GM19468 (cell line): ENCODE measurements around the gene SLC30A3.

Experiments used
- ATAC-seq: cut with Tn5 transposase; IDR thresholded peaks from one replicate; pipeline ENCODE4 v1.9.1; 2021; ENCODE audit warnings: mild to moderate bottlenecking, moderate library complexity, moderate number of reproducible peaks; ENCODE audit not compliant: unreplicated experiment; ENCODE audit errors: extremely low read depth

SLC30A3 gene

GRCh38 chr2:27238976-27239375 lies 23.9 kb downstream of the SLC30A3 start:
- no peak for ATAC-seq

DNA sequence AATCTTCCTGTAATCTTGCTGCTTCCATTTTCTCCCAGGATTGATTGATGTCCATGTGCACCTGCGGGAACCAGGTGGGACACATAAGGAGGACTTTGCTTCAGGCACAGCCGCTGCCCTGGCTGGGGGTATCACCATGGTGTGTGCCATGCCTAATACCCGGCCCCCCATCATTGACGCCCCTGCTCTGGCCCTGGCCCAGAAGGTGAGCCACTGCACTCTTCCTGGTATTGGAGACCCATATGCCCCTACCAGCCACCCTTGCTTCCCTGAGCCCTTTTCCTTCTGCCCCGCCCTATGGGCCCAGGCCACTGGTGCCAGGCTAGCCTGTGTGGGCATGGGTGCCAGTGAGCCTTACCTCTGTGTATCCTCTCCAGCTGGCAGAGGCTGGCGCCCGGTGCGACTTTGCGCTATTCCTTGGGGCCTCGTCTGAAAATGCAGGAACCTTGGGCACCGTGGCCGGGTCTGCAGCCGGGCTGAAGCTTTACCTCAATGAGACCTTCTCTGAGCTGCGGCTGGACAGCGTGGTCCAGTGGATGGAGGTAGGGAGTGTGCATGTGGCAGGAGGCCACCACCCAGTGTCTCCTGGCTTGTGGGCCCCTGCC lies 25.4 kb downstream of the SLC30A3 start:
- no peak for ATAC-seq

GRCh38 chr2:27236626-27237025 lies 26.2 kb downstream of the SLC30A3 start:
- no peak for ATAC-seq

GRCh38 chr2:27236136-27236535 lies 26.7 kb downstream of the SLC30A3 start:
- ATAC-seq: no peak

DNA sequence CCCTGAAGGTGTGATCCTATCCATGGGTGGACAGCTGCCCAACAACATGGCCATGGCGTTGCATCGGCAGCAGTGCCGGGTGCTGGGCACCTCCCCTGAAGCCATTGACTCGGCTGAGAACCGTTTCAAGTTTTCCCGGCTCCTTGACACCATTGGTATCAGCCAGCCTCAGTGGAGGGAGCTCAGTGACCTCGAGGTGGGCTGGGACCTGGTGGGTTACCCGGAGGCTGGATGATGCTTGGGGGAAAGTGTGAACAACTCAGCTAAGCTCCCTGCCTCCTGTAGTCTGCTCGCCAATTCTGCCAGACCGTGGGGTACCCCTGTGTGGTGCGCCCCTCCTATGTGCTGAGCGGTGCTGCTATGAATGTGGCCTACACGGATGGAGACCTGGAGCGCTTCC lies 29.5 kb downstream of the SLC30A3 start:
- ATAC-seq: no peak

DNA sequence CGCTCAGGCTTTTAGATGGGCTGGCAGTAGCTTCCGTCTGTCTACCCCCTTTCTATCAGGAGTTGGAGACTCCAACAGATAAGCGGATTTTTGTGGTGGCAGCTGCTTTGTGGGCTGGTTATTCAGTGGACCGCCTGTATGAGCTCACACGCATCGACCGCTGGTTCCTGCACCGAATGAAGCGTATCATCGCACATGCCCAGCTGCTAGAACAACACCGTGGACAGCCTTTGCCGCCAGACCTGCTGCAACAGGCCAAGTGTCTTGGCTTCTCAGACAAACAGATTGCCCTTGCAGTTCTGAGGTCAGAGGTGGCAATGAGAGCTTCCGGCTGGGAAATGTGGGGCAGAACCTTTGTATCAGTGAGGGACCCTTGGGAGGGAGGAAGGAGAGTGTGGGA lies 30.9 kb downstream of the SLC30A3 start:
- no peak for ATAC-seq

DNA sequence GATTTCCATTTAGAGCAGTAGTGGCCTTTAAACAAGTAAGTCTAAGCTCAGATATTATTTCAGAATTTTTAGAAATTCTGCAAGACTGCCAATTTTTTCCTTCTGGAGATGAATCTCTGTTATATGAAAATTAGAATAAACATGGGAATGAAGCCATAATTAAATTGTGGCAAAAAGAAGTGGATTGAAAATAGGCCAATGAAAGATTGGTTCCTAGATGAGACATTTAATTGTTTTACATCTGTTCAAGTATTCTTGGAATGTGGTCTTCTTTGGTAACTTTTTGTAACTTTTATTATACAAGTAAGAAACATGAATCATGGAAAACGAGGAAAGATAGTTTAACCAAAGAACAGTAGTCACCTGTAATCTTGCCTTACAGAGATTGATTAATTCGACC lies 35.3 kb downstream of the SLC30A3 start:
- no peak for ATAC-seq

- no peak for ATAC-seq
These were observed 37.3 kb downstream of the SLC30A3 start for GRCh38 chr2:27225526-27225925.

- no peak for ATAC-seq
These were observed 39.4 kb downstream of the SLC30A3 start for GRCh38 chr2:27223416-27223815.

- ATAC-seq: no peak
These were observed 40.4 kb downstream of the SLC30A3 start for GRCh38 chr2:27222407-27222806.

DNA sequence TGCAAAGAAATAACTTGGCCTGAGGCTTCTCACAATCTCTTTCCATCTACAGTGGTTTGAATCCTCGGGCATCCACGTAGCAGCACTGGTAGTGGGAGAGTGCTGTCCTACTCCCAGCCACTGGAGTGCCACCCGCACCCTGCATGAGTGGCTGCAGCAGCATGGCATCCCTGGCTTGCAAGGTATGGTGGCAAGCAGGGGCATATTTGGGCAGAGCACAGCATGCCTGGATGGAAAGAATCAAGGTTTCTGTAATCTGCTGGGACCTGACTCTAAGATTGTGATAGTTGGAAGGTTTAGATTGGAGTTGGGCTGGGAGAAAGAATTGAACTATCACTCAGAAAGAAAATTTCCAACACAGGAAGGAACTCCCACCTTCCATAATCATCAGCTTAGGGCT lies 41.7 kb downstream of the SLC30A3 start:
- no peak for ATAC-seq

GRCh38 chr2:27220091-27220490 lies 42.8 kb downstream of the SLC30A3 start:
- ATAC-seq: no peak

DNA sequence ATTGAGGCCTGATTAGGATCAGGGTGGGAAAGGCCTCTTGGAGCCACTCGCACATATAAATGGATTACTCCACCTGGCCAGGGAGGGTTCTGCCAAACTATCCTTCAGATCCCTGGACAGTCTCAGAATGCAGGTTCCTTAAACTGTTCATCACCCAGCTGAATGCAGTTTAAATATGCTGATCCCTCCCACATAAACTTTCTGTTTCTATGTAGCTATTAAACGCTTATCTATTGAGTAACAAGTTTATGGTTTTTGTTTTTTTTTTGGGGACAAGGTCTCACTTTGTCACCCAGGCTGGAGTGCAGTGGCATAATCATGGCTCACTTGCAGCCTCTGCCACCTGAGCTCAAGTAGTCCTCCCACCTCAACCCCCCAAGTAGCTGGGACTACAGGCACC lies 43.8 kb downstream of the SLC30A3 start:
- no peak for ATAC-seq

DNA sequence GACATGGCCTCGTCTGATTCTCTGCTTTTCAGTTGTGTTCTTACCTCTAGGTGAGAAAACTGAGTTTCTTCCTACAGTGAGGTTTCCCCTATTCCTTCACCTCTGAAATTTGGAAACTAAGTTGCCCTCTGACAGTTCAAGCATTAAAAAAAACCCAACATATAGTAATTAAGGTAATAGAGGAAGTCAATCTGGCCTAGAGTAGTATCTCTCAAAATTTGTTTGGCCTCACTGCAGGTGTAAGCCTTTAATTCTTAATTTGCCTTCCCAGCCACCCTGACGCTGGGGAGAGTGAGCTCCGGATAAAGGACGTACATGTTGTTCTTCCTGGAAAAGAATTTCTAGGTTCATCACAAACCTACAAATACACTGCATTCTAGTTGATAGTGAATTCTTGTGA lies 44.2 kb downstream of the SLC30A3 start:
- no peak for ATAC-seq

DNA sequence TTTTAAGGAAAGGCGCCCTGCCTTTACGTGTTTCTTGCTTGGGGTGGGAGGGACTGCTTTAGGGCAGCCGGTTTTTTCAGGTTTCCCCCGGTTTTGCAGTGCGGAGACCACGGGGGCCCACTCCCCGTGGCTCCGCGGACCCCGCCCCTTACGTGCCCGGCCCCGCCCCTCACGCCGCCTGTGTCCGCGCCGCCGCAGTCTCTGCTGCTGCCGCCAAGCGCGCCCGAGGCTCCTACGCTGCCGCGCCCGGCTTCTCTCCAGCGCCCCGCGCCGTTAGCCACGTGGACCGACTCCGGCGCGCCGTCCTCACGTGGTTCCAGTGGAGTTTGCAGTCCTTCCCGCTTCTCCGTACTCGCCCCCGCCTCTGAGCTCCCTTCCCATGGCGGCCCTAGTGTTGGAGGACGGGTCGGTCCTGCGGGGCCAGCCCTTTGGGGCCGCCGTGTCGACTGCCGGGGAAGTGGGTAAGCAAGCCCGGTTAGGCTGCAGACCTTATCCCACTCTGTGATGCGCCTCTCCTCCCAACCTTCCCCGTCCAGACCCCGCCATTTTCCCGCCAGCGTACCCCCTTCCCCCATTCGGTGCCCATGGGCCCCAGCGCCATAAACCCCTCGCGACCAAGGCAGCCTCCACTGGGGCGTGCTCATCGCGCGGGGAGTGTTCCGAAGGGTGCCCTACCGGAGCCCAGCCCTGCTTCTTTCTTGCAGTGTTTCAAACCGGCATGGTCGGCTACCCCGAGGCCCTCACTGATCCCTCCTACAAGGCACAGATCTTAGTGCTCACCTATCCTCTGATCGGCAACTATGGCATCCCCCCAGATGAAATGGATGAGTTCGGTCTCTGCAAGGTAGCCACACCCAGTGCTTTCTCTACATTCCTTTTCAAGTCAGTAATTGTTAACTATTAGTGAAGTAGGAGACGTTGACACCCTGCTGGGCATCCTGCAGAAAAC lies 45.4 kb downstream of the SLC30A3 start, which contains the start of gene CAD:
Gene CAD, plus strand, starts transcription at position 197 of the 949 bp plus-strand sequence. Its CDS starts 183 bp downstream, at position 380.
- ATAC-seq: peak; percentile 42

GRCh38 chr2:27216416-27217137 lies 46.3 kb downstream of the SLC30A3 start:
- no peak for ATAC-seq

DNA sequence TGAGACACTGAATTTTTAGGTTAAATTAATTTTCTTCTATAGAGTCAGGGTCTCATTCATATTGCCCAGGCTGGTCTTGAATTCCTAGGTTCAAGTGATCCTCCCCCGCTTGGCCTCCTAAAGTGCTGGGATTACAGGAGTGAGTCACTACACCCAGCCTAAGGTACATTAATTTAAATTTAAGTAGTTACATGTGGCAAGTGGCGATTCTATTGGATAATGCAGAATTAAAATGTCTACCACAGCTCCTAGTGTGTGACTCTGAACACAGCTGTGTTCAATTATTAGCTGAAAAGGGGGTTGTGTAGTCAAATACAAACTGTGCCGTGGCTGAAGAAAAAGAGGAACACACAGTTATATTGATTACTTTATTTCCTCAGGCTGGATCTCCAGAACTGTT lies 47.9 kb downstream of the SLC30A3 start:
- no peak for ATAC-seq

DNA sequence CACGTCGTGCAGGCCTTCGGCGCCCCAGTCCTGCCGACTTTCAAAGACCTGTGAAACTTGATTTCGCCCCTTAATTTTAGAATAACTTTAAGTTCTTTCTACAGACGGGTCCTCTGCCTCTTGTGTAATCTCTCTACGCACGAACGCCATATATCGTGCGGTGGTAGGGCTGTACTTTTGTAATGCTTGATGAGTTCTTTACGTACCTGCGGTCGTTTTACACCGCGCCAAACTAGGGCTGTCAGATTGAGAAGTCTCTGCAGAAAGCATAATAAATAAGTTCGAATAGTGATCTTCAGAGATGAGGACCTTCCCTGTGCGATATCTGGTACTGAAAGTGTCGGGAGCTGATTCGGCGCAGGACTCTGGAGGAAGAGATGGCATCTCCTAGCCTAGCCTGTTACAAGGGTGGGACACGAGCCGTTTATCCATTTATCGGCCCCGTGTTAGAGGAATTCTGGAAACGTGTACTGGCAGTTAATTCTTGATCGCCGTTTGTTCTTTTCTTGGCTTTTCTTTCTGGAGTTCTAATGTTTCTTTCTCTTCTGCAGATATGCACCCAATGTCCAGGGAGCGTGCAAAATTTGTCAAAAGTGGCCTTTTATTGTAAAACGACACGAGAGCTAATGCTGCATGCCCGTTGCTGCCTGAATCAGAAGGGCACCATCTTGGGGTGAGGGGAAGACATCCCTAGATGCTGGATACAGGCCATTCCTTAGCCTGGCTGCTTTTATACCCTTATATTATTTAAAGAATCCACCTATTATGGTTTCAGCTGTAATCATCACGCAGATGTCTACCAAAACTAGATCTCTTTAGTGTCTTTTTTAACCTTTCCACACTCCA lies 50.0 kb downstream of the SLC30A3 start:
- no peak for ATAC-seq

DNA sequence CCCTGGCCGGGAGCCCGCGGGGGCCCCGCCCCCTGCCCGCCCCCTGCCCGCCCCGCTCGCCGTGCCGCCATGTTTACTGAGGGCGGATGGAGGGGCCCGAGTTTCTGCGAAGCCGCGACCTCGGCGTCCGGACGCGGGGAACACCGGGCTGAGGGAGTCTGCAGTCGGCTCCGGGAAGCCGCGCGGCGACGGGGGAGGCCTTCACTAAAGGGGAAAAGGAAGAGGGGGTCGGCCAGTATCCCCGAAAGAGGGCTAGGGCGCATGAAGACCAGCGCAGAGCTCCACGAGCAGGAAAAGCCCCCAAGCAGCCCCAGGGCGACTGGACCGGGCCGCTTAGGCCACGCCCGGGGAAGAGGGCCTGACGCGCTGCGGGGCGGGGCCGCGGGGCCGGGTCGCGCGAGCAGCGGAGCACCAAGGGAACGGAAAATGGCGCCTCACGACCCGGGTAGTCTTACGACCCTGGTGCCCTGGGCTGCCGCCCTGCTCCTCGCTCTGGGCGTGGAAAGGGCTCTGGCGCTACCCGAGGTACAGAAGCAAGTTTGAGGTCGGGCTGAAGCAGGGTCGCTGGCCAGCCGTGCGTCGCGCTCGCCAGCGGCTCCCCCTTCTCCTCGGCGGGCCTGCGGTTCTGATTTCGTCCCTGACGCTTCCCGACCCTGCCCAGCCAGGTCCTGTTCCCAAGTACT lies 50.8 kb downstream of the SLC30A3 start, which contains the start of the genes ATRAID and SLC5A6:
Gene ATRAID, plus strand, starts transcription at position 99 of the 683 bp plus-strand sequence. Its CDS starts 328 bp downstream, at position 427.
Gene SLC5A6, minus strand, starts transcription at position 326 of the 683 bp plus-strand sequence. CDS start 4,618 bp downstream, outside the sequence.
- ATAC-seq: peak; percentile 49
